GM12865 (cell line): ENCODE results near the gene LARP1.

ENCODE experiments used
- DNase-seq: peaks from one replicate; pipeline ENCODE4 v3.0.0; 2010; ENCODE audit warnings: low read depth
- H3K4me3 ChIP-seq: 2 replicates; pipeline ENCODE4 v1.5.1; 2011; ENCODE audit warnings: mild to moderate bottlenecking, low read depth, low read length, control low read depth
- TF ChIP-seq, protein P1 (sequence below): IDR thresholded peaks from 2 replicates; pipeline ENCODE4 v1.5.1; 2011; ENCODE audit warnings: low read length, control low read depth, low read depth, inconsistent platforms; ENCODE audit not compliant: insufficient read depth; ENCODE audit errors: missing control alignments

Gene LARP1

DNA sequence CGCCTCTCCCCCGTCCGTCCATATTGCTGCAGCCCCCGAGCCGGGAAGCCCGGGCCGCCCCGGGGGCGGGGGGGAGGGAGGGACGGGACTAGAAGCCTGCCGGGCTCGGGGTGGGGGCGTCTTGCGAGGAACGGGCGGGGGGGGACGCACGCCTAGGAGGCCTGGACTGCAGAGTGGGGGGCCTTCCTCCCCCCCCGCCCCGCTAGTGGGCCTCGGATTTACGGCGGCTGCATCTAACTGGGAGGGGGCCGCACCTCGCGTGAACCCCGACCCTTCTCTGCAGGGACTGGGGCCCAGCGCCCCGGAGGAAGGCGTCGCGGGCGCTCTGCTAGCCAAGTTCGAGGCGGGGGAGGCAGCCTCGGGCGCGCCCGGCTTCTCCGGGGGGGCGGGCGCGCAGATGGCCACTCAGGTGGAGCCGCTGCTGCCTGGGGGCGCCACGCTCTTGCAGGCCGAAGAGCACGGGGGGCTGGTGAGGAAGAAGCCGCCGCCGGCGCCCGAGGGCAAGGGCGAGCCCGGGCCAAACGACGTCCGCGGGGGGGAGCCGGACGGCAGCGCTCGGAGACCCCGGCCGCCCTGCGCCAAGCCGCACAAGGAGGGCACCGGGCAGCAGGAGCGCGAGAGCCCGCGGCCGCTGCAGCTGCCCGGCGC is at the start of gene LARP1:
Gene LARP1, plus strand, starts transcription at position 17 of the 648 bp plus-strand sequence. Its CDS starts 381 bp downstream, at position 398.
- H3K4me3 ChIP-seq: peak within 1 kb of the TSS; percentile 82
- TF ChIP-seq, protein P1, sequence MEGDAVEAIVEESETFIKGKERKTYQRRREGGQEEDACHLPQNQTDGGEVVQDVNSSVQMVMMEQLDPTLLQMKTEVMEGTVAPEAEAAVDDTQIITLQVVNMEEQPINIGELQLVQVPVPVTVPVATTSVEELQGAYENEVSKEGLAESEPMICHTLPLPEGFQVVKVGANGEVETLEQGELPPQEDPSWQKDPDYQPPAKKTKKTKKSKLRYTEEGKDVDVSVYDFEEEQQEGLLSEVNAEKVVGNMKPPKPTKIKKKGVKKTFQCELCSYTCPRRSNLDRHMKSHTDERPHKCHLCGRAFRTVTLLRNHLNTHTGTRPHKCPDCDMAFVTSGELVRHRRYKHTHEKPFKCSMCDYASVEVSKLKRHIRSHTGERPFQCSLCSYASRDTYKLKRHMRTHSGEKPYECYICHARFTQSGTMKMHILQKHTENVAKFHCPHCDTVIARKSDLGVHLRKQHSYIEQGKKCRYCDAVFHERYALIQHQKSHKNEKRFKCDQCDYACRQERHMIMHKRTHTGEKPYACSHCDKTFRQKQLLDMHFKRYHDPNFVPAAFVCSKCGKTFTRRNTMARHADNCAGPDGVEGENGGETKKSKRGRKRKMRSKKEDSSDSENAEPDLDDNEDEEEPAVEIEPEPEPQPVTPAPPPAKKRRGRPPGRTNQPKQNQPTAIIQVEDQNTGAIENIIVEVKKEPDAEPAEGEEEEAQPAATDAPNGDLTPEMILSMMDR: no peak
- DNase-seq: peak; percentile 53

DNA sequence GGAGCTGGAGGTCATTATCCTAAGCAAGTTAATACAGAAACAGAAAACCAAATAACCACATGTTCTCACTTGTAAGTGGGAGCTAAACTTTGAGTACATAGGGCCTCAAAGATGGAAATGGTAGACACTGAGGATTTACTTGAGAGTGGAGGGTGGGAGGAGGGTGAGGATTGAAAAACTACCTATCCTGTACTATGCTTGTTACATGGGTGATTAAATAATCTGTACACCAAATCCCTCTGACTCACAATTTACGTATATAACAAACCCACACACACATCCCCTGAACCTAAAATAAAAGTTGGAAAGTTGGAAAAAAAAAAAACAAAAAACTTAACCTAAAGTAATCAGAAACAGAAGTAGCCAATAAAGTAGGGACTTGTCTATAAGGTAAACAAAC is 48.8 kb upstream of the LARP1 start:
- DNase-seq: no peak
- no peak overlapping the region for H3K4me3 ChIP-seq
- TF ChIP-seq, protein P1: no peak

DNA sequence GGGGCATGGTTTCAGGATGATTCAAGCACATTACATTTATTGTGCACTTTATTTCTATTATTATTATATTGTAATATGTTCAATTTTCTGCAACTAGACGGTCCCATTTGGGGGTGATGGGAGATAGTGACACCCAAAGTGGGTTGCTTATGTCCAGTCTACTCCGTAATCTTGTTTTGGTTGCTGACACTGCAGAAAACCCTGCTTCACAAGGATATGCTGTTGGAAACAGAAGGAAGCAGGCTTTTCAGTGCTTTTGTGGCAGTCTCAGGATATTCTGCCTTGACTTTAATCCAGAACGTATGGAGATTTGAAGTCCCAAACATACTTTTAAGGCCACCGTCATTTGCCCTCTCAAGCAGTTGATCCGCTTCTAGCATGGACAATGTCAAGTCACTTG is 47.5 kb upstream of the LARP1 start:
- H3K4me3 ChIP-seq: no peak overlapping the region
- TF ChIP-seq, protein P1: no peak
- no peak for DNase-seq

DNA sequence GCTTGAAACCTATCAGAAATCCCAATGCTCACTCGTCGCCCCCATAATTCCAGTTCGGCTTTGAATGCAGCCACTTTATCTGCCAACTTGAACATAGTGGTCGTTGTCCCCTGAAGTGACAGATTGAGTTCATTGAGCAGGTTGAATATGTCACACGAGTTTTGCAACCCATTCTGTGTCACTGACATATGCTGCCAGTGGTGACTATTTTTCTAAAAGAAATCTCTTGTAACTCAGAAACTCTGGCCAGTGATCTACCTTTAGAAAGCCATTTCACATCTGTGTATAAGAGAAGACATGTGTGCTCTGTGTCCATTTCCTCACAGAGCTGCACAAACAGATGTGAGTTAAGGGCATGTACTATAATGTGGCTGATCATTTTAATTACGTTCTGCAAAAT is 47.0 kb upstream of the LARP1 start:
- no peak for DNase-seq
- H3K4me3 ChIP-seq: no peak overlapping the region
- TF ChIP-seq, protein P1: no peak

DNA sequence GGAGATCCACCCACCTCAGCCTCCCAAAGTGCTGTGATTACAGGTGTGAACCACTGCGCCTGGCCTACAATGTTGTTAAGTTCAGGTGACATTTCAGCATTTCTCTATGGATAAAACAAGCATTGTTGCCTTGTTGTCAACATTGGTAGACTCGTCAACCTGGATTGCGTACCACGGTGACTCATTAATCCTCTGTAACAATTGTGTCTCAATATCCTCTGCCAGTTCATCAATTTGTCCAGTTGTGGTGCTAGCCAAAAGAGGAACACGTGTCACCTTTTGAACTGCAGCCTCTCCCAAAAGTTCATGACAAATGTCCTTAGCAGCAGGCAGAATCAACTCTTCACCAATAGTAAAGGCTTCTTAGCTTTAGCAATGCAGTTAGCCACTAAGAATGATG is 46.3 kb upstream of the LARP1 start:
- DNase-seq: no peak
- TF ChIP-seq, protein P1: no peak

DNA sequence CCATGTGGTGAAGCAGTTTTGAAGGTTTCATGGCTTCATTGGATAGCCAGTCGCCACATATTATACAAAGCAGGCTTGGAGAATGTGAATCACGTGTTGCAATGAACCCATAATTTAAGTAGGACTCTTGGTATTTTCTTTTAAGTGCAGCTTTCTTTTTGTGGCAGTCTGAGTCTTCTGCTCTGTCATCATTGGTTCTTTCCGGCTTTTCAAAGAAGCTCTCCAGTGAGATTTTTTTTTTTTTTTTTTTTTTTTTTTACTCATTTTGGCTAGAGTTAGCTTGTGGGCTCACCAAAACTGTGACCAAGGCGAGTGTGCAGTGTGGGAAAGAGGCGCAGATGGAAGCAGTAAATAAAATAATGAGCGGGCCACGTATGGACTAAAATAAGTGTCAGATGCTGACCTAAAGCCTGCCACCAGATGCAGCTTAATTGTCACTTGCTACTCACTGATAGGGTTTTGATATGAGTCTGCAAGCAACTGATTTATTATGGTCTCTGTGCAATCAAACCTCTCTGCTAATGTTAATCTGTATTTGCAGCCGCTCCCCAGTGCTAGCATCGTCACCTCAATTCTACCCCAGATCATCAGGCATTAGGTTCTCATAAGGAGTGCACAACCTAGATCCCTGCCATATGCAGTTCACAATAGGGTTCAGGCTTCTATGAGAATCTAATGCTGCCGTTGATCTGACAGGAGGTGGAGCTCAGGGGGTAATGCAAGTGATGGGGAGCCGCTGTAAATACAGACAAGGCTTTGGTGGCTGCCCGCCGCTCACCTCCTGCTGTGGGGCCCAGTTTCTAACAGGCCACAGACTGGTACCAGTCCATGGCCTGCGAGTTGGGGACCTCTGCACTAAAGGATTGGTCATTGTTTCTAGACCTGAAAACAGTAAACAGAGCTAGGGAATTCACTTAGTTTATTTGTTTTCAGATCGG is 45.5 kb upstream of the LARP1 start:
- no peak overlapping the region for H3K4me3 ChIP-seq
- DNase-seq: no peak
- TF ChIP-seq, protein P1: no peak

More for the DNA sequence above, 46.3 kb upstream of the LARP1 start:
- H3K4me3 ChIP-seq: no peak overlapping the region
